Parathyroid adenoma (tissue), 2 donors: ENCODE data around the gene HOXA9.

Experiments used
- H2AFZ ChIP-seq: fragments of 300-600 bp; sonication (generic); one replicate; pipeline ENCODE4 v1.7.0; 2017; ENCODE audit warnings: antibody characterized with exemption, mild to moderate bottlenecking
- H3K27ac ChIP-seq: fragments of 300-600 bp; sonication (generic); one replicate; pipeline ENCODE4 v1.7.0; 2017
- H3K27me3 ChIP-seq: fragments of 300-600 bp; sonication (generic); one replicate; pipeline ENCODE4 v1.7.0; 2017; ENCODE audit warnings: low read length; ENCODE audit not compliant: control insufficient read depth, insufficient read depth
- H3K36me3 ChIP-seq: fragments of 300-600 bp; sonication (generic); one replicate; pipeline ENCODE4 v1.7.0; 2017; ENCODE audit warnings: low read length; ENCODE audit not compliant: control insufficient read depth, insufficient read depth
- H3K4me1 ChIP-seq: fragments of 300-600 bp; sonication (generic); one replicate; pipeline ENCODE4 v1.7.0; 2017; ENCODE audit warnings: control low read depth
- H3K4me2 ChIP-seq: fragments of 300-600 bp; sonication (generic); one replicate; pipeline ENCODE4 v1.7.0; 2017; ENCODE audit warnings: low read length
- H3K4me3 ChIP-seq: fragments of 300-600 bp; sonication (generic); one replicate; pipeline ENCODE4 v1.7.0; 2017; ENCODE audit warnings: low read depth, low read length
- H3K79me2 ChIP-seq: fragments of 300-600 bp; sonication (generic); one replicate; pipeline ENCODE4 v1.7.0; 2017; ENCODE audit warnings: control low read depth
- H3K9ac ChIP-seq: fragments of 300-600 bp; sonication (generic); one replicate; pipeline ENCODE4 v1.7.0; 2017; ENCODE audit warnings: mild to moderate bottlenecking
- H3K9me3 ChIP-seq: fragments of 300-600 bp; sonication (generic); one replicate; pipeline ENCODE4 v1.7.0; 2017; ENCODE audit warnings: low read length; ENCODE audit not compliant: control insufficient read depth
- CTCF ChIP-seq: fragments of 300-600 bp; sonication (generic); IDR thresholded peaks from one replicate; pipeline ENCODE4 v1.7.0; 2017; ENCODE audit warnings: antibody characterized with exemption, mild to moderate bottlenecking
- donor health status: primary hyperparathyroidism.

Gene HOXA9

DNA sequence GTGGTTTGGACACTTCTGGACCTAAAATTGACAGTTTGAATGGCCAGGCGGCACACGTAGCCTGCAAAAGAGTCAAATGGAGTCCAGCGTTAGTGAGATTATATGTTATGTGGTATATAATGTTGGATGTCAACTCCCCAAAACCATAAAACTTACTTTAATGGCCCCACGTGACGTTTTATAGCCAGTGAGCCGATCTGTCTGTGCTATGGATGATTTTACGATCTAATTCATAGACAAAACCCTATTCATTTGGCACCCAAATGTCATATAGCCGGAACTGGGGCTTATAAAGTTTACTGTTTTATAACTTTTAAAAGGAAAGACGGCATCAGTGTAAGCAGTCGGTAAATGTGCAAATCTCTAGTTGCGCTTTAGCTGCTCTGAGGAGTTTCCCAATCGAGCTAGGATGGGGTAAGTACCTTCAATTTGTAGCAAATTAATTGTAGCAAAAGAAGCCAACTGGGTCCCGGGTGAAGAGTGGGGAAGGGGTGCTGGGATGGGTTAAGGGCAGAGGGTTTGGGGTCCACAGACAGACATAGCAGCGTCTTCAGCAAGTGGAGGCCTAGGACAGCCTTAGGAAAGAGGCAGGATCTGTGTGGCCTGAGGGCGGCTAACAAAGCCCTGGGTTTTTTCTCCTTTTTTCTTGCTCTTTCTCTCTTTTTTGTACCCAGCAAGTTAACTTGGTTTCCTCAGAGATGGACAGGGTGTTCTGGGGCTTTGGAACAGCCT is 25.0 kb downstream of the HOXA9 start:
- no peaks in the 10 kb centered on the region for H3K36me3 ChIP-seq
- no peak overlapping the region for H3K9ac ChIP-seq
- H3K4me3 ChIP-seq: no peak overlapping the region
- H3K4me1 ChIP-seq: no peaks in the 10 kb centered on the region
- no peak overlapping the region for H3K27ac ChIP-seq
- H3K4me2 ChIP-seq: no peak overlapping the region
- H3K9me3 ChIP-seq: no peaks in the 10 kb centered on the region
- no peaks in the 10 kb centered on the region for H3K27me3 ChIP-seq
- no peak overlapping the region for H2AFZ ChIP-seq
- TF ChIP-seq CTCF: no peak
- no peaks in the 10 kb centered on the region for H3K79me2 ChIP-seq

- no peak overlapping the region for H3K27ac ChIP-seq
- H3K4me3 ChIP-seq: no peak overlapping the region
- no peak overlapping the region for H2AFZ ChIP-seq
- no peaks in the 10 kb centered on the region for H3K4me1 ChIP-seq
- H3K4me2 ChIP-seq: no peak overlapping the region
- no peak overlapping the region for H3K9ac ChIP-seq
- H3K27me3 ChIP-seq: no peaks in the 10 kb centered on the region
- no peaks in the 10 kb centered on the region for H3K79me2 ChIP-seq
- H3K36me3 ChIP-seq: no peaks in the 10 kb centered on the region
- no peak for TF ChIP-seq CTCF
- H3K9me3 ChIP-seq: no peaks in the 10 kb centered on the region
Observed at GRCh38 chr7:27139334-27140125, 25.8 kb downstream of the HOXA9 start.

DNA sequence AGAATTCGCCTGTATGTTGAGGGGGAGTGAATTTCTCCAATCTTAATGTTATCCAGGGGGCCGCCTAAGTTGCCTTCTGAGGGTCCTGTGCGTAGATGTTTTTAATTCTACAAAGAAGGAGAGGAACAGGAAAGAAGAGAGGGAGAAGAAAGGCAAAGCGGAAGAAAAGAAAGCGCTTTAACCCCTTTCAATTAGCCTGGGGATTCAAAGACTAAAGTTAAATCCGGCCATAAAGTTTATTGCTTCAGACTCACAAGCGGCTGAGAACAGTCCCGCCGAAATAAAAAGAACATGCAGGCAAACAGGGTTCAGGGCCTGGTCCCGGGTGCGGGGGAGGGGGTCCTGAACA is 26.4 kb downstream of the HOXA9 start:
- no peak overlapping the region for H3K4me3 ChIP-seq
- H3K4me1 ChIP-seq: no peaks in the 10 kb centered on the region
- no peaks in the 10 kb centered on the region for H3K27me3 ChIP-seq
- H2AFZ ChIP-seq: no peak overlapping the region
- no peaks in the 10 kb centered on the region for H3K79me2 ChIP-seq
- H3K9me3 ChIP-seq: no peaks in the 10 kb centered on the region
- no peak overlapping the region for H3K4me2 ChIP-seq
- TF ChIP-seq CTCF: no peak
- H3K36me3 ChIP-seq: no peaks in the 10 kb centered on the region
- H3K9ac ChIP-seq: no peak overlapping the region
- no peak overlapping the region for H3K27ac ChIP-seq

DNA sequence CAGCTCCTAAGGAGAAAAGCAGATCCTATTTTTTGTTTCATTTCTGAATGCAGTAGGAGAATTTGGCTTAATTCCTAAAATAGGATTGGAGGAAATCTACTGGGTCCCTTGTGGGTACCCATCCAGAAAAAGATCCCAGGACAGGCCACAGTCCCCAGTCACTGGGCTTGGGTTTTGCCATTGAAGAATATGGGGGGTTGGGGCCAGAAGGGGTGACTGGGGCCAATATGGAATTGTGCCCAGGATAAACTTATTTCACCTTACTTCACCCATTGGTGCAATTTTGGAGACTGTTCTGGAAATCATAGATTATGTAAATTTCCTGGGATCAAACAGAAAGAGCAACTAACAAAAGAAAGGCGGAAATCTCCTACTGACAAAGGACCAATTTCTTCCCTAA is 26.9 kb downstream of the HOXA9 start:
- H3K4me3 ChIP-seq: no peak overlapping the region
- H3K36me3 ChIP-seq: no peaks in the 10 kb centered on the region
- no peak overlapping the region for H3K27ac ChIP-seq
- H3K9me3 ChIP-seq: no peaks in the 10 kb centered on the region
- H2AFZ ChIP-seq: no peak overlapping the region
- H3K9ac ChIP-seq: no peak overlapping the region
- no peak overlapping the region for H3K4me2 ChIP-seq
- no peaks in the 10 kb centered on the region for H3K4me1 ChIP-seq
- no peak for TF ChIP-seq CTCF
- H3K79me2 ChIP-seq: no peaks in the 10 kb centered on the region
- no peaks in the 10 kb centered on the region for H3K27me3 ChIP-seq
